Gastroesophageal sphincter (tissue), 4 donors: Measurements from ENCODE around the gene SORBS1. TPM values are rescaled to one million over a fixed set of nuclear protein-coding genes. Genes with fewer than 3 reads are reported as not detected.

ENCODE experiments used
- ATAC-seq: fragments of 150-250 bp; one replicate; pipeline ENCODE4 v1.9.1; 2016; ENCODE audit warnings: mild to moderate bottlenecking, moderate library complexity
- H3K27ac ChIP-seq, 4 donors: fragments of 200-600 bp; sonication (generic) in 3 of 4; 1 replicate in 3 of 4; 2 replicates in 1 of 4; pipeline ENCODE4 v1.5.1; 2016 to 2019
- H3K27me3 ChIP-seq: fragments of 200-600 bp; sonication (generic); one replicate; pipeline ENCODE4 v1.5.1; 2019
- H3K36me3 ChIP-seq, 2 donors: fragments of 200-600 bp; sonication (generic); one replicate each; pipeline ENCODE4 v1.5.1; 2019; ENCODE audit warnings: control low read depth in 1 of 2
- H3K4me1 ChIP-seq, 3 donors: fragments of 200-600 bp; sonication (generic); 1 replicate in 2 of 3; 2 replicates in 1 of 3; pipeline ENCODE4 v1.5.1; 2016 to 2019; ENCODE audit warnings: control low read depth in 2 of 3
- H3K4me3 ChIP-seq, 2 donors: fragments of 200-600 bp; sonication (generic); one replicate each; pipeline ENCODE4 v1.5.1; 2019; ENCODE audit warnings: mild to moderate bottlenecking in 1 of 2, moderate library complexity in 1 of 2
- H3K9me3 ChIP-seq, 3 donors: fragments of 200-600 bp; sonication (generic); one replicate each; pipeline ENCODE4 v1.5.1; 2017 to 2019; ENCODE audit warnings: control low read depth in 2 of 3
- EP300 ChIP-seq: sonication (generic); formaldehyde crosslinking; IDR thresholded peaks from one replicate; pipeline ENCODE4 v1.6.1; 2017; ENCODE audit warnings: antibody characterized with exemption, mild to moderate bottlenecking
- POLR2A ChIP-seq, 2 donors: fragments of 450-650 bp; IDR thresholded peaks; one replicate each; pipeline ENCODE4 v1.6.1; 2017; ENCODE audit warnings: antibody characterized with exemption in 2 of 2, mild to moderate bottlenecking in 2 of 2, moderate library complexity in 1 of 2
- POLR2AphosphoS5 ChIP-seq: sonication (generic); formaldehyde crosslinking; IDR thresholded peaks from one replicate; pipeline ENCODE4 v1.6.1; 2017; ENCODE audit warnings: antibody characterized with exemption
- WGBS, 2 donors: methylation state at CpG; one replicate each; pipeline ENCODE4 v1.1.5; 2018; ENCODE audit warnings: low coverage in 1 of 2; 5-methylcytosine and 5-hydroxymethylcytosine counted together
- total RNA-seq, 4 donors: library from RNA; depleted of rRNA; stranded (reverse); fragments of >200 nt; gene quantifications; one replicate each; pipeline ENCODE4 v1.1.0, GENCODE V29; 2016
- TF ChIP-seq, protein P1 (sequence below), 4 experiments: fragments of 200-600 bp in 2 of 4; fragments of 450-650 bp in 2 of 4; sonication (generic) in 1 of 4; IDR thresholded peaks; one replicate each; pipeline ENCODE4 v1.5.1; 2017 to 2019; ENCODE audit warnings: antibody characterized with exemption in 4 of 4, mild to moderate bottlenecking in 2 of 4, moderate library complexity in 2 of 4

SORBS1 gene
- total RNA-seq, 4 donors from 2014 or later, result 1,866 to 2,220 (median 1,948) TPM

DNA sequence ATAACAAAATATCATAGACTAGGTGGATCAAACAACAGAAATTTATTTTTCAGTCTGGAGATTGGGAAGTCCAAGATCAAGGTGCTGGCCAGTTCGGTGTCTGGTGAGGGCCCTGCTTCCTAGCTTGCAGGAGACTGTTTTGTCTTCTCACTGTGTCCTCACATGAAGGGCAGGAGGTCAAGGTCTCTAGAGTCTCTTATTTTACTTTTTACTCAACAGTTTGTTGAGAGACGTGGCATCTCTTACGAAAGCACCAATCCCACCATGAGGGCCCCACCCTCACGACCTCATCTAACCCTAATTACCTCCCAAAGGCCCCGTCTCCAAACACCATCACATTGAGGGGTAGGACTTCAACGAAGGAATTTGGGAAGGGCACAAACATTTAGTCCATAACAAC is 41.2 kb upstream of the SORBS1 start:
- H3K36me3 ChIP-seq, result peaks cover 0 to under 1% of the 10 kb centered on the region in 2 donors
- peaks cover 9 to 51% (median 28%) of the 10 kb centered on the region in 3 donors for H3K4me1 ChIP-seq
- no peaks in the 10 kb centered on the region for H3K27me3 ChIP-seq
- H3K9me3 ChIP-seq, result no peaks in the 10 kb centered on the region
- ATAC-seq, result no peak
- no peak overlapping the region for H3K4me3 ChIP-seq
- TF ChIP-seq, protein P1, sequence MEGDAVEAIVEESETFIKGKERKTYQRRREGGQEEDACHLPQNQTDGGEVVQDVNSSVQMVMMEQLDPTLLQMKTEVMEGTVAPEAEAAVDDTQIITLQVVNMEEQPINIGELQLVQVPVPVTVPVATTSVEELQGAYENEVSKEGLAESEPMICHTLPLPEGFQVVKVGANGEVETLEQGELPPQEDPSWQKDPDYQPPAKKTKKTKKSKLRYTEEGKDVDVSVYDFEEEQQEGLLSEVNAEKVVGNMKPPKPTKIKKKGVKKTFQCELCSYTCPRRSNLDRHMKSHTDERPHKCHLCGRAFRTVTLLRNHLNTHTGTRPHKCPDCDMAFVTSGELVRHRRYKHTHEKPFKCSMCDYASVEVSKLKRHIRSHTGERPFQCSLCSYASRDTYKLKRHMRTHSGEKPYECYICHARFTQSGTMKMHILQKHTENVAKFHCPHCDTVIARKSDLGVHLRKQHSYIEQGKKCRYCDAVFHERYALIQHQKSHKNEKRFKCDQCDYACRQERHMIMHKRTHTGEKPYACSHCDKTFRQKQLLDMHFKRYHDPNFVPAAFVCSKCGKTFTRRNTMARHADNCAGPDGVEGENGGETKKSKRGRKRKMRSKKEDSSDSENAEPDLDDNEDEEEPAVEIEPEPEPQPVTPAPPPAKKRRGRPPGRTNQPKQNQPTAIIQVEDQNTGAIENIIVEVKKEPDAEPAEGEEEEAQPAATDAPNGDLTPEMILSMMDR (IDR thresholded peaks at IDR 0.05), result no peak
- peak overlapping the region; percentile 67 to 94 (median 81) for H3K27ac ChIP-seq
- WGBS, 2 donors, result 71 to 75% methylated on average over 6 of the region's 6 CpGs

DNA sequence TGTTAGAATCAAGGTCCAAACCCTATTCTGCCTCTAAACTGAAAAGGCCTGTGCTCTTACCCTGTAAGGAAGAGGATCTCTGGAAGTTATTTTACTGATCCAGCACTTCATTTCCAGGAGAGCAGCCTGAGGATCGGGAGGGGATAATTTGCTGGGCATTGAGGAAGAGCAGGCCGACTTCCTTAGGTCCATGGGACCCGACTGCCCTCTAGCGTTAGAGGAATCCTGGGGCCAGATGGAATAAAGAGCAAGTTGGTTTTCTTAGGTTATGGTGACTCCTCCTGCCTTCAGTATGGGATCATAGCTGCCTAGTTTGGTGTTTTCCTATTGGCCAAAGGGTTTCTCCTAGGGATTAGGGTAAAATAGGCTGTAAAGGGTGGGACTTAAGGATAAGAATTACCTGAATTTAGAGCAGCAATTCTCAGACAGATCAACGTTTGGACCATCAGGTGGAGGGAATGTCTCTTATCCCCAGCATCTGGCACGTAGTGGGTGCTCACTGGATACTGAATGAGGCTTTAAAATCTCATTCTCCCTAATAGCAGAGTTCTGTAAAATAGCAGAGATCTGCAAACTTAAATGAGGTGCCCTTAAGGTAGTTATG is 40.0 kb upstream of the SORBS1 start:
- peak; percentile 74 for TF ChIP-seq POLR2AphosphoS5
- no peak for TF ChIP-seq EP300
- no peak for TF ChIP-seq POLR2A (IDR thresholded peaks at IDR 0.05)
- TF ChIP-seq, protein P1 (IDR thresholded peaks at IDR 0.05), result peak; percentile 93 to 95 (median 94)
- Histone ChIP-seq H3K4me3 (no peak overlapping the region), H3K27ac (peak overlapping the region; percentile 67 to 93 (median 72)), H3K9me3 (no peaks in the 10 kb centered on the region), H3K4me1 (peaks cover 9 to 40% (median 21%) of the 10 kb centered on the region in 3 donors), H3K27me3 (no peaks in the 10 kb centered on the region), H3K36me3 (no peaks in the 10 kb centered on the region)
- 11 to 19% methylated on average over 5 to 6 of the region's 6 CpGs for whole genome bisulfite sequencing, 2 donors
- ATAC-seq, result peak; percentile 84

DNA sequence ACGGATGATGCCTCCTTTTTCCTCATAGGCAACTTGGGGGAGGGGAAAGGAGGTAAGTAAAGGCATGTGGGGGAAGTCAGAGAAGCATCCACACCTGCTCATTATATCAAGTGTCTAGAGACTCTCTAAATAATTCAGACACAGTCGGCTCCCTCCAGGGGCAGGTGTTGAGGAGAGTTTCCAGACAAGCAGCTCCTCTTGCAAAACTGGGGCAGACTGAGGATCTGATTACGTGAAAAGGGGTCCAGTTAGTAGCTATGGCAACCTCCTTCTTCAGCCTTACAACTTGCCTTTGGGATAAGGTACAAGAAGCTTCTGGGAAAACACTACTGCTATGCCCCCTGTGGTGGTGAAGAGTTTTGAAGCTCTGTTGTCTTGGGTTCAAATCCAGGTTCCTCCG is 39.0 kb upstream of the SORBS1 start:
- Histone ChIP-seq H3K9me3 (no peaks in the 10 kb centered on the region), H3K4me3 (no peak overlapping the region), H3K27ac (peak overlapping the region in 2 of 4 donors; percentile 69 to 93), H3K27me3 (no peaks in the 10 kb centered on the region), H3K4me1 (peaks cover 7 to 29% (median 12%) of the 10 kb centered on the region in 3 donors), H3K36me3 (no peaks in the 10 kb centered on the region)
- TF ChIP-seq POLR2A (IDR thresholded peaks at IDR 0.05), result no peak
- 28 to 80% methylated on average over 1 to 3 of the region's 4 CpGs for WGBS, 2 donors
- no peak for ATAC-seq

DNA sequence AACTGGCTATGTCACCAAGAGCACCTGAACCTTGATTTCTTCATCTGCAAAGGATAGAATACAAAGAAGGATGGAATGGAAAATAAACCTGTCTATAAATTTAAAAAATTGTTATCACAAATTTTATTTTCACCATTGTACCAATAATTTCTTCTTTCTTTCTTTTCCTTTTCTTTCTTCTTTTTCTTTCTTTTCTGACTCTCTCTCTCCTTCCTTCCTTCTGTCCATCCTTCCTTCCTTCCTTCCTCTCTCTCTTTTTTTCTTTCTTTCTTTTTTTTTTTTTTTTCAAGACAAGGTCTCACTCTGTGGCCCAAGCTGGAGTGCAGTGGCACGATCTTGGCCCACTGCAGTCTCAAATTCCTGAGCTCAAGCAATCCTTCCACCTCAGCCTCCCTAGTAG is 36.6 kb upstream of the SORBS1 start:
- peaks cover 0 to 17% (median 0%) of the 10 kb centered on the region in 3 donors for H3K4me1 ChIP-seq
- H3K36me3 ChIP-seq, result no peaks in the 10 kb centered on the region
- no peak for ATAC-seq
- H3K9me3 ChIP-seq, result no peaks in the 10 kb centered on the region
- H3K27ac ChIP-seq, result no peak overlapping the region
- no peaks in the 10 kb centered on the region for H3K27me3 ChIP-seq
- 100% methylated on average over 1 of the region's 1 CpG; no CpG with 5 or more reads in 1 of the 2 donors for WGBS, 2 donors
- H3K4me3 ChIP-seq, result no peak overlapping the region
- TF ChIP-seq, protein P1 (IDR thresholded peaks at IDR 0.05), result no peak
- no peak for TF ChIP-seq POLR2AphosphoS5

DNA sequence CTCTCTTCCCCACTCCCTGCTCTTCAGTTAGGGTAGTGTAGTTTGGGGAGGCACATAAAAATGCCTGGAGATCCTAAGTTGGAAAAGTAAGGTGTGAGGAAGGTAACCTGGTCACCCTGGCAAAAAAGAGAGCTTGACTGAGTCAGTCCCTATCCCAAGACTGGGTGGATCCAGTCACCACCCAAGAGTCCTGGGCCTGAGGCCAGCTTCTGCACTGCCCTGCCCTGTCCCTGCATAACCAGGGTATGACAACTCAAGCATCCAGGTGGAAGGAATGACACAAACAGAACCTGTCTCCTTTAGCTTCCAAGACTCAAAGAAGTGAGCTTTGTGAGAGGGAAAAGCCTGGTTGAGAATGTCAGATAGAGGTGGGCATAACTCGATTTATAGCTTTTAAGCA is 26.9 kb upstream of the SORBS1 start:
- no peak overlapping the region for H3K27ac ChIP-seq
- TF ChIP-seq, protein P1 (IDR thresholded peaks at IDR 0.05), result no peak
- no peak for TF ChIP-seq POLR2A (IDR thresholded peaks at IDR 0.05)
- no peak for TF ChIP-seq EP300
- TF ChIP-seq POLR2AphosphoS5, result no peak
- WGBS, 2 donors, result 80% methylated on average over 1 of the region's 1 CpG; no CpG with 5 or more reads in 1 of the 2 donors
- ATAC-seq, result no peak
- no peaks in the 10 kb centered on the region for H3K4me1 ChIP-seq
- no peaks in the 10 kb centered on the region for H3K9me3 ChIP-seq
- H3K4me3 ChIP-seq, result no peak overlapping the region
- H3K27me3 ChIP-seq, result no peaks in the 10 kb centered on the region
- no peaks in the 10 kb centered on the region for H3K36me3 ChIP-seq
